ENCODE measurements around the gene MSANTD4.
"Not testable (repeated sequence)": the region's sequence is repeated elsewhere in the genome, so short reads cannot be mapped to it uniquely, and the experiment has no call there.

Gene MSANTD4

DNA sequence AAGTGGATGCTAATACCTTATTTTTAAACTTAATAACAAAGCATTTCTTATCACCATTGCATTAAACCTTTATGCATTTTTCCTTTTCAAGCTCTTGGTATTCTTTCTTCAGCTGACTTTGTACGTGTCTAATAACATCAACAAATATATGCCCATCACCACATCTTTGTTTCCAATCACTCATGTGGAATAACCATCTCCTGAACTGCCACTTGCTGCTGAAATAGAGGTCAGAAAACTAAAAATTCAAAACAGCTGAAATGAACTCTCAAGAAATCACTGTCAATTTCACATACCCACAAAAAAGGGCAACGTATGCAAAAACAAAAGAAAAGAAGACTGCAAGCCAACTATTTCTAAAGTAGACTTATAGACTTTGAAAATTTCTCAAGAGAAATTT lies 7.4 kb downstream of the MSANTD4 start:
- peaks cover 30% of the 10 kb centered on the region for H3K36me3 ChIP-seq (ENCODE audit: insufficient read depth, low read length)
- H3K9ac ChIP-seq (ENCODE audit: low read depth, low read length) = no peak overlapping the region
- peaks cover 9% of the 10 kb centered on the region; the same call in 1 of the 2 replicates for H4K20me1 ChIP-seq (ENCODE audit: insufficient read depth, low read length)
- no peak overlapping the region for H3K4me3 ChIP-seq (ENCODE audit: low read depth in 1 of 2, low read length in 2 of 2)
- no peaks in the 10 kb centered on the region for H3K9me3 ChIP-seq (ENCODE audit: insufficient read depth, low read length, severe bottlenecking)
- H3K4me1 ChIP-seq (ENCODE audit: insufficient read depth, low read length) = peaks cover 34% of the 10 kb centered on the region
- DNase-seq = no peak
- H2AFZ ChIP-seq (ENCODE audit: low read depth, low read length) = no peak overlapping the region
- TF ChIP-seq, protein P1, sequence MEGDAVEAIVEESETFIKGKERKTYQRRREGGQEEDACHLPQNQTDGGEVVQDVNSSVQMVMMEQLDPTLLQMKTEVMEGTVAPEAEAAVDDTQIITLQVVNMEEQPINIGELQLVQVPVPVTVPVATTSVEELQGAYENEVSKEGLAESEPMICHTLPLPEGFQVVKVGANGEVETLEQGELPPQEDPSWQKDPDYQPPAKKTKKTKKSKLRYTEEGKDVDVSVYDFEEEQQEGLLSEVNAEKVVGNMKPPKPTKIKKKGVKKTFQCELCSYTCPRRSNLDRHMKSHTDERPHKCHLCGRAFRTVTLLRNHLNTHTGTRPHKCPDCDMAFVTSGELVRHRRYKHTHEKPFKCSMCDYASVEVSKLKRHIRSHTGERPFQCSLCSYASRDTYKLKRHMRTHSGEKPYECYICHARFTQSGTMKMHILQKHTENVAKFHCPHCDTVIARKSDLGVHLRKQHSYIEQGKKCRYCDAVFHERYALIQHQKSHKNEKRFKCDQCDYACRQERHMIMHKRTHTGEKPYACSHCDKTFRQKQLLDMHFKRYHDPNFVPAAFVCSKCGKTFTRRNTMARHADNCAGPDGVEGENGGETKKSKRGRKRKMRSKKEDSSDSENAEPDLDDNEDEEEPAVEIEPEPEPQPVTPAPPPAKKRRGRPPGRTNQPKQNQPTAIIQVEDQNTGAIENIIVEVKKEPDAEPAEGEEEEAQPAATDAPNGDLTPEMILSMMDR (IDR thresholded peaks at IDR 0.05; ENCODE audit: borderline replicate concordance, extremely low read depth, low read length, poor library complexity, severe bottlenecking) = no peak
- TF ChIP-seq EZH2 (IDR thresholded peaks at IDR 0.05; ENCODE audit: borderline replicate concordance, low read depth, low read length, severe bottlenecking) = no peak
- no peak overlapping the region for H3K27ac ChIP-seq (ENCODE audit: low read length)
- H3K79me2 ChIP-seq (ENCODE audit: insufficient read depth, low read length) = peaks cover 90% of the 10 kb centered on the region
- H3K27me3 ChIP-seq (ENCODE audit: insufficient read depth, low read length, poor library complexity) = no peaks in the 10 kb centered on the region
- ATAC-seq (ENCODE audit: insufficient read depth, low read depth) = no peak
- no peak overlapping the region for H3K4me2 ChIP-seq (ENCODE audit: insufficient read depth, low read length)

- Histone ChIP-seq H2AFZ (ENCODE audit: low read depth, low read length) (no peak overlapping the region), H3K79me2 (ENCODE audit: insufficient read depth, low read length) (peaks cover 85% of the 10 kb centered on the region), H3K4me1 (ENCODE audit: insufficient read depth, low read length) (peaks cover 28% of the 10 kb centered on the region), H3K9ac (ENCODE audit: low read depth, low read length) (no peak overlapping the region), H3K36me3 (ENCODE audit: insufficient read depth, low read length) (peaks cover 33% of the 10 kb centered on the region), H4K20me1 (ENCODE audit: insufficient read depth, low read length) (peaks cover 9% of the 10 kb centered on the region; the same call in 1 of the 2 replicates), H3K27ac (ENCODE audit: low read length) (no peak overlapping the region), H3K4me3 (ENCODE audit: low read depth in 1 of 2, low read length in 2 of 2) (no peak overlapping the region), H3K4me2 (ENCODE audit: insufficient read depth, low read length) (no peak overlapping the region), H3K27me3 (ENCODE audit: insufficient read depth, low read length, poor library complexity) (no peaks in the 10 kb centered on the region), H3K9me3 (ENCODE audit: insufficient read depth, low read length, severe bottlenecking) (no peaks in the 10 kb centered on the region)
- no peak for TF ChIP-seq EZH2 (IDR thresholded peaks at IDR 0.05; ENCODE audit: borderline replicate concordance, low read depth, low read length, severe bottlenecking)
- TF ChIP-seq, protein P1 (IDR thresholded peaks at IDR 0.05; ENCODE audit: borderline replicate concordance, extremely low read depth, low read length, poor library complexity, severe bottlenecking) = no peak
- DNase-seq (no peak), ATAC-seq (ENCODE audit: insufficient read depth, low read depth) (no peak)
Observed at GRCh38 chr11:106014035-106014434, 8.0 kb downstream of the MSANTD4 start.

- Histone ChIP-seq H3K4me3 (ENCODE audit: low read depth in 1 of 2, low read length in 2 of 2) (no peak overlapping the region), H3K4me1 (ENCODE audit: insufficient read depth, low read length) (peaks cover 16% of the 10 kb centered on the region), H3K4me2 (ENCODE audit: insufficient read depth, low read length) (no peak overlapping the region), H3K79me2 (ENCODE audit: insufficient read depth, low read length) (peaks cover 77% of the 10 kb centered on the region), H3K9me3 (ENCODE audit: insufficient read depth, low read length, severe bottlenecking) (no peaks in the 10 kb centered on the region), H3K36me3 (ENCODE audit: insufficient read depth, low read length) (peaks cover 46% of the 10 kb centered on the region), H3K9ac (ENCODE audit: low read depth, low read length) (no peak overlapping the region), H3K27ac (ENCODE audit: low read length) (no peak overlapping the region), H3K27me3 (ENCODE audit: insufficient read depth, low read length, poor library complexity) (no peaks in the 10 kb centered on the region), H2AFZ (ENCODE audit: low read depth, low read length) (no peak overlapping the region), H4K20me1 (ENCODE audit: insufficient read depth, low read length) (peaks cover 9% of the 10 kb centered on the region; the same call in 1 of the 2 replicates)
- TF ChIP-seq EZH2 (IDR thresholded peaks at IDR 0.05; ENCODE audit: borderline replicate concordance, low read depth, low read length, severe bottlenecking) = no peak
- TF ChIP-seq, protein P1 (IDR thresholded peaks at IDR 0.05; ENCODE audit: borderline replicate concordance, extremely low read depth, low read length, poor library complexity, severe bottlenecking) = no peak
- ATAC-seq (ENCODE audit: insufficient read depth, low read depth) (no peak; the same call in 2 of the 3 replicates), DNase-seq (no peak)
Observed at GRCh38 chr11:106012744-106013143, 9.3 kb downstream of the MSANTD4 start.

- H3K27ac ChIP-seq (ENCODE audit: low read length) = no peak overlapping the region
- ATAC-seq (ENCODE audit: insufficient read depth, low read depth) = no peak
Observed at GRCh38 chr11:106011481-106011880, 10.6 kb downstream of the MSANTD4 start.

GRCh38 chr11:106003094-106003493 lies 18.9 kb downstream of the MSANTD4 start:
- not testable (repeated sequence) for H3K9ac ChIP-seq (ENCODE audit: low read depth, low read length); H3K4me1 ChIP-seq (ENCODE audit: insufficient read depth, low read length); DNase-seq; ATAC-seq (ENCODE audit: insufficient read depth, low read depth); H3K27ac ChIP-seq (ENCODE audit: low read length); H3K27me3 ChIP-seq (ENCODE audit: insufficient read depth, low read length, poor library complexity); H3K9me3 ChIP-seq (ENCODE audit: insufficient read depth, low read length, severe bottlenecking); H3K4me2 ChIP-seq (ENCODE audit: insufficient read depth, low read length); H3K4me3 ChIP-seq (ENCODE audit: low read depth in 1 of 2, low read length in 2 of 2); H2AFZ ChIP-seq (ENCODE audit: low read depth, low read length); H4K20me1 ChIP-seq (ENCODE audit: insufficient read depth, low read length)
- Histone ChIP-seq H3K36me3 (ENCODE audit: insufficient read depth, low read length) (peaks cover 55% of the 10 kb centered on the region), H3K79me2 (ENCODE audit: insufficient read depth, low read length) (peaks cover 11% of the 10 kb centered on the region; the same call in 1 of the 2 replicates)

More at GRCh38 chr11:106011481-106011880, 10.6 kb downstream of the MSANTD4 start:
- Histone ChIP-seq H3K4me1 (ENCODE audit: insufficient read depth, low read length) (peaks cover 6% of the 10 kb centered on the region), H3K79me2 (ENCODE audit: insufficient read depth, low read length) (peaks cover 73% of the 10 kb centered on the region), H3K9me3 (ENCODE audit: insufficient read depth, low read length, severe bottlenecking) (no peaks in the 10 kb centered on the region), H3K9ac (ENCODE audit: low read depth, low read length) (no peak overlapping the region), H3K27me3 (ENCODE audit: insufficient read depth, low read length, poor library complexity) (no peaks in the 10 kb centered on the region), H3K4me2 (ENCODE audit: insufficient read depth, low read length) (no peak overlapping the region), H3K4me3 (ENCODE audit: low read depth in 1 of 2, low read length in 2 of 2) (no peak overlapping the region), H2AFZ (ENCODE audit: low read depth, low read length) (no peak overlapping the region), H4K20me1 (ENCODE audit: insufficient read depth, low read length) (peaks cover 6% of the 10 kb centered on the region; the same call in 1 of the 2 replicates), H3K36me3 (ENCODE audit: insufficient read depth, low read length) (peaks cover 56% of the 10 kb centered on the region)
- no peak for TF ChIP-seq EZH2 (IDR thresholded peaks at IDR 0.05; ENCODE audit: borderline replicate concordance, low read depth, low read length, severe bottlenecking)
- TF ChIP-seq, protein P1 (IDR thresholded peaks at IDR 0.05; ENCODE audit: borderline replicate concordance, extremely low read depth, low read length, poor library complexity, severe bottlenecking) = no peak
- no peak for DNase-seq

Measured in DND-41 (cell line).